Measurements from ENCODE around the gene TRABD2B.

The TRABD2B gene

DNA sequence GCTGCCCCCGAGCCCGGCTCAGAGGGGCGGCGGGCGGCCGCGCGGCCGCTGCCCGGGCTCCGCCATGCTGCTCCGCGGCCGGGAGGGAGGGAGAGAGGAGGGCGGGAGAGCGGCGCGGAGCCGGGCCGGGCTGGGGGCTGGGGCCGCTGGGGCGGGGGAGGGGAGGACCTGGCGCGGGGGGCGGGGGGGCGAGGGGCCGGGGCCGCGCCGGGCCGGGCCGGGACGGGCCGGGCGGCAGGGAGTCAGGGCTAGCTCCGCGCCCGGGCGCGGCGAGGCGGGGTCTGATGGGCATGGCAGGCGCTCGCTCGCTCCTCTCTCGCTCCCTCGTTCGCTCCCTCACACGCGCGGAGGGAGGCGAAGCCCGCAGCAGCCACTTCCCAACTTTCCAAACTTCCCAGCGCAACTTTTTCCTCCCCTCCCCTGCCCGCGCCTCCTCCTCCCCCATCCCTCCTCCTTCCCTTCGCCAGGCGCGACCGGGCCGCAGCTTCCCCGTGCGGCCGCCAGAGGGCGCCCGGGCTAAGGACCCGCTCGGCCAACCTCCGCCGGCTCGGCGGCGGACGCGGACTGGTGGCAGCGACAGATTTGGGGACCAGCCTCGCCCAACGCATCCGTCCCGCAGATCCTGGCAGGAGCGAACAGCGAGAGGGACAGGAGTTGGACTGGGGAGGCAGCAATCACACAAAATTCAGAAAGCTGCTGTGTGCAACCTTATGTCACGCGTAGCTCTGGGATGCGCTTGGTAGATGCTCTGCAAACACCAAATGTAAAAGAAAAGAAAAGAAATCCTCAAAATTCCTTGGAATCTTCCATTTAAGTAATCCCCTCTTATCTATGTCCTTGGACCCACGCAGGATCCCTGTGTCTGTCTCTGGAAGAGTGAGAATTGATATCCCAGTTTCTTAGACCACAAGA, at the start of gene TRABD2B:
TSS of gene TRABD2B (minus strand) at position 97 of the 912 bp plus-strand sequence.
- no peak for TF ChIP-seq ZNF274 (IDR thresholded peaks at IDR 0.05; ENCODE audit: low read depth, low read length)
- no peak within 1 kb of the TSS for H3K4me3 ChIP-seq (ENCODE audit: low read length)

DNA sequence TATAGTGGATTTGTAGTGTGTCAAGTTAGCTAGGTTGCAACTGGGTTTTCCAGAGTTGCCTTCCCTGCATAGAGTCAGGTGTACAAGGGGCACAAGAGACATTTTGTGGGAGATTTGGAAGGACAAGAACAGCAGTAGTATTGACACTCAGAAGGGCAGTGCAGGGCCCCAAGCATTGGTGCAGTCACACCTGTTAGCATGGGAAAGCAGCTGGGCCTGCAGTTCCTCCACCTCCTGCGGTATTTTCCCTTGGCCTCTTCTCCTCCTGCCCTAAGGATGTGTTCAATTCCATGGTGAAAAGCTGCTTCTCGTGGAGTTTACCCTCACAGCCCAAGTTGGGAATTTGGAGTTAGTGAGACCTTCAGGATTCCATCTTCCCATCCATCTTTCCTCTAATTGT, 47.1 kb upstream of the TRABD2B start:
- H3K4me3 ChIP-seq (ENCODE audit: low read length): no peak overlapping the region
- TF ChIP-seq ZNF274 (IDR thresholded peaks at IDR 0.05; ENCODE audit: low read depth, low read length): no peak

DNA sequence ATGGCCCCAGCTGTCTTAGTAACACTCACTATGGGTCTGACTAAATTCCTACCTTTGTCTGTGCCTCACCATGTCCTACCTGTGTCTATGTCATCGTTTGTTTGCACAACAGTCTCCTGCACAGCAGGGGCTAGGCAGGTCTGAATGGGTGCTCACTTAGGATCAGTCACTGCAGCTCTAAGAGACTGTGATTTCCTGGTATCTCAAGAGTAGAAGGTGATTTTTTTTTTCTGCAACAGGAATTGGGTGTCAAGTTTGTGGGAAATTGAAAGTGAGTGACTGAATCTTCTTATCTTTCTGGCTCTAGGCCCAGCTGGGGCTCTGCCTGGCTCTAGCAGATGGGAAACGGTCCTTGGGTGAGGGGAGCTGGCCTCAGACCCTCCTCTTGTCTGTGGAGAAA, 46.4 kb upstream of the TRABD2B start:
- no peak overlapping the region for H3K4me3 ChIP-seq (ENCODE audit: low read length)
- TF ChIP-seq ZNF274 (IDR thresholded peaks at IDR 0.05; ENCODE audit: low read depth, low read length): no peak

- no peak overlapping the region for H3K4me3 ChIP-seq (ENCODE audit: low read length)
- TF ChIP-seq ZNF274 (IDR thresholded peaks at IDR 0.05; ENCODE audit: low read depth, low read length): no peak
These were observed 43.0 kb upstream of the TRABD2B start for GRCh38 chr1:48040154-48040553.

DNA sequence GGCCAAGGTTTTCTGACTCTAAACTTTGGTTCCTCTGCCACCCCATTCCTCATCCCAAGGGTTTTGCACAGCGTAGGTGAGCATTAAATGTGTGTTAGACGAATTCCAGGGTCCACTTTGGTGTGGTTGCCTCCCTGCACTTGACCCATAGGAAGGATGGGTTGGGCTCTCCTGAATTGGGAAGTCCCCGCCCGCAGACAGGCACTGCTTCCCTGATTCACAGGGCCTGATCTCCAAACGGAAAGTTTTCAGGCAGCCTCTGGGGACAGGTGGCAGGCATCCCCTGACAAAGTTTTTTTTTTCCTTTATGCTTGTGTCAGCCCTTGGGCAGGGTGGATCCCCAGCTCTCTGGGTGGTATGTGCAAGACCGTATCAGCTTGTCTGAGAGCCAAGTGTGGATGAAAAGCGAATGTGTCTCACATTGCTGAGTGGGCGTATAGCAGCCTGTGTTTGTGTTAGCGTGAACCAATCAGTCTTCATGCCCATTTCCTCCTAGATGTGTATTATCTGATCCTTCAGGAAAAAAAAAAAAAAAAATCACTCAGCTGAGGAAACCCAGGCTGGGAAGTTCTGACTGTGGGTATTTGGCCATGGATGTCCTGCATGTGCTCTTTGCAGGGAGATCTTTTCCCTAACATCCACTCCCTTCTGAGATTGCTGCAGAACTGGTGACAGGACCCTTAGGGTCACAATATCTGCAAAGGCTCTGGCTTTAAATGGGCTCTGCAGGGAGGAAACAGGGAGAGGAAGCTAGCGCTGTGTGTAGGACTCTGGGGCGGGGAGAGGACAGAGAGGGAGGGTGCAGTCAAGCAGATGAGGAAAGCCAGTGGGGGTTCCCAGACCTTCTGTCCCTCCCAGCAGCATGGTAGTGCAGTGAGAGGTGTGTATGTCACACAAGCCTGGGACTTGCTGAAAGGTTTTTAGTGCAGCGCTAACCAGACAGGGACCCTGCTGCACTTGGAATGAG, 42.2 kb upstream of the TRABD2B start:
- no peak for TF ChIP-seq ZNF274 (IDR thresholded peaks at IDR 0.05; ENCODE audit: low read depth, low read length)
- no peak overlapping the region for H3K4me3 ChIP-seq (ENCODE audit: low read length)

GRCh38 chr1:48038270-48038767, 41.1 kb upstream of the TRABD2B start:
- no peak for TF ChIP-seq ZNF274 (IDR thresholded peaks at IDR 0.05; ENCODE audit: low read depth, low read length)
- H3K4me3 ChIP-seq (ENCODE audit: low read length): no peak overlapping the region

GRCh38 chr1:48036710-48037355, 39.6 kb upstream of the TRABD2B start:
- TF ChIP-seq ZNF274 (IDR thresholded peaks at IDR 0.05; ENCODE audit: low read depth, low read length): no peak
- no peak overlapping the region for H3K4me3 ChIP-seq (ENCODE audit: low read length)

DNA sequence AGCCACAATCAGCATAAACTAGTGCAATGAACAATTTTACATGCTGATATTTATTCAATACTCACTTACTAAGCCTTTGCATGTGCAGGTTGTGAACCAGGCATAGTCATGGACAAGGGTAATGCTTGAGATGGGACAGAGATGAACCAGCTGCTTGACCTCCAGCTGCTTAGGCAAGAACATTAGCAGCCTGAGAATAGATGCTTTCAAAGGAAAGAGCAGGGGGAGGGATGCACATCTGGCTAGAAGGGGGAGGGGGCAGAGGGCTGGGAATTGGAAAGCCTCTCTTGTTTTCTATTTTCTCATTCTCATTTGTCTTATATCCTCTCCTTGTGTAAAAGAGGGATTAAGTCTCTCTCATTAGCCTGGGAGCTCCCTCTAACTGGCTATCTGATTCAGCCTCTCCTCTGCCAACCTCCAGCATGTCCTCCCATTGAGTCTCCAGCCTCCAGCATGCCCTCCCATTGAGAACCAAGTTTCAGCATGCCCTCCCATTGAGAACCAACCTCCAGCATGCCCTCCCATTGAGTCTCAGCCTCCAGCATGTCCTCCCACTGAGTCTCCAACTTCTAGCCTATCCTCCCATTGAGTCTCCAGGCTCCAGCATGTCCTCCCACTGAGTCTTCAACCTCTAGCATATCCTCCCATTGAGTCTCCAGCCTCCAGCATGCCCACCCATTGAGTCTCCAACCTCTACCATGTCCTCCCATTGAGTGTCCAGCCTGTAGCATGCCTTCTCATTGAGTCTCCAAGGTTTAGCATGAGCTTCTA, 38.4 kb upstream of the TRABD2B start:
- no peak for TF ChIP-seq ZNF274 (IDR thresholded peaks at IDR 0.05; ENCODE audit: low read depth, low read length)
- H3K4me3 ChIP-seq (ENCODE audit: low read length): no peak overlapping the region

DNA sequence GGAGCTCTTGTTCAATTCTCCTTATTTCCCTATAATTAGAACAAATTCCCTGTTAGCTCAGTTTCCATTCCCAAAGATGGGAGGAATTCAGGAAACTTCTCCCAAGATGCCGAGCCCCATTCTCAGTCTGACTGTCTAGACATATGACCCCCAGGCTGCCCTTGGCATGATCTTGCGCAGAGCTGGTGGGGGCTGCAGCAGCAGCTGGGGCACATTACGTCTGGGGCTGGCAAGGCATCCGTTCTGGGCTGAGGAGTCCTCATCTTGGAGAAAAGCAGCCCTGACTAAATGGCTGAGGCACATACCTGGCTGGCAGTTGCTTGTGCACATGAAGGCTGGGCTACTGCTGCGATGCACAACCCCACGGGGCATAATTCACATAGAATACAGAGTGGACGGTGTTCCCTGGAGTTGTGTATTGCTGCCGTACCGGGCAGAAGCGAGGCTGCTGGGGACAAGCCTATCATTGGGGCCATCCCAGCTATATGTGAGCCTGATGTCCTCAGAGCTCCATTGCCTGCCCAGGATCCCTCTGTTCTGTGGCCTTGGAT, 36.4 kb upstream of the TRABD2B start:
- no peak for TF ChIP-seq ZNF274 (IDR thresholded peaks at IDR 0.05; ENCODE audit: low read depth, low read length)
- no peak overlapping the region for H3K4me3 ChIP-seq (ENCODE audit: low read length)

GRCh38 chr1:48031676-48032075, 34.5 kb upstream of the TRABD2B start:
- TF ChIP-seq ZNF274 (IDR thresholded peaks at IDR 0.05; ENCODE audit: low read depth, low read length): no peak
- no peak overlapping the region for H3K4me3 ChIP-seq (ENCODE audit: low read length)

GRCh38 chr1:48030696-48031365, 33.6 kb upstream of the TRABD2B start:
- TF ChIP-seq ZNF274 (IDR thresholded peaks at IDR 0.05; ENCODE audit: low read depth, low read length): no peak
- no peak overlapping the region for H3K4me3 ChIP-seq (ENCODE audit: low read length)

GRCh38 chr1:48030211-48030610, 33.0 kb upstream of the TRABD2B start:
- H3K4me3 ChIP-seq (ENCODE audit: low read length): no peak overlapping the region
- TF ChIP-seq ZNF274 (IDR thresholded peaks at IDR 0.05; ENCODE audit: low read depth, low read length): no peak
